Ishikawa (cell line): ENCODE results near the gene TMEM91.

Experiments
- EGR1 ChIP-seq: IDR thresholded peaks from 2 replicates; pipeline ENCODE4 v1.6.1; 2012
- EP300 ChIP-seq: IDR thresholded peaks from 2 replicates; pipeline ENCODE4 v1.6.1; 2012; ENCODE audit warnings: borderline replicate concordance
- RAD21 ChIP-seq: IDR thresholded peaks from 2 replicates; pipeline ENCODE4 v1.6.1; 2012; ENCODE audit warnings: low read depth
- TAF1 ChIP-seq: IDR thresholded peaks from 2 replicates; pipeline ENCODE4 v1.6.1; 2012; ENCODE audit warnings: low read depth, mild to moderate bottlenecking
- YY1 ChIP-seq: IDR thresholded peaks from 2 replicates; pipeline ENCODE4 v1.6.1; 2012; ENCODE audit warnings: low read depth
- ZBTB7A ChIP-seq: IDR thresholded peaks from 2 replicates; pipeline ENCODE4 v1.6.1; 2012; ENCODE audit warnings: low read depth
- TF ChIP-seq, protein P1 (sequence below): IDR thresholded peaks from 2 replicates; pipeline ENCODE4 v1.6.1; 2012; ENCODE audit warnings: low read depth, mild to moderate bottlenecking
- TF ChIP-seq, protein P2 (sequence below): IDR thresholded peaks from 2 replicates; pipeline ENCODE4 v1.6.1; 2012
- TF ChIP-seq, protein P3 (sequence below): IDR thresholded peaks from 2 replicates; pipeline ENCODE4 v1.6.1; 2012

DNA sequence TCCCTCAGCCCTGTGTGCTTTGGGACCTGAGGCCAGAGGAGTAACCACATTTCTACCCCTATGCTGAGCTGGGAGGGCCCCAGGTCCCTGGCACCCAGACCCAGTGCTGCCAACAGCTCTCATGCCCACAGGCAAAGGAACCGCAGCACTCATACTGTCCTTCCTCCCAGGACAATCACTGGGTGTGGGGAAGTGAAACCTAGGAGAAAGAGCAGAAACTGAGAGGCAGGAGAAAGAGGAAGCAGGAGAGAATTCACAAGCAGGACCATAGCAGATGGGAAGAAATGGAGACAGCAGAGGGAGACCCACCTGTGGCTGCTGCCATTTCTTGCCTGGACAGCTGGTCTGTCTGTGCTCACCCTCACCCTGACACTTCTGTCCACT is 47.5 kb upstream of the TMEM91 start:
- TF ChIP-seq, protein P1, sequence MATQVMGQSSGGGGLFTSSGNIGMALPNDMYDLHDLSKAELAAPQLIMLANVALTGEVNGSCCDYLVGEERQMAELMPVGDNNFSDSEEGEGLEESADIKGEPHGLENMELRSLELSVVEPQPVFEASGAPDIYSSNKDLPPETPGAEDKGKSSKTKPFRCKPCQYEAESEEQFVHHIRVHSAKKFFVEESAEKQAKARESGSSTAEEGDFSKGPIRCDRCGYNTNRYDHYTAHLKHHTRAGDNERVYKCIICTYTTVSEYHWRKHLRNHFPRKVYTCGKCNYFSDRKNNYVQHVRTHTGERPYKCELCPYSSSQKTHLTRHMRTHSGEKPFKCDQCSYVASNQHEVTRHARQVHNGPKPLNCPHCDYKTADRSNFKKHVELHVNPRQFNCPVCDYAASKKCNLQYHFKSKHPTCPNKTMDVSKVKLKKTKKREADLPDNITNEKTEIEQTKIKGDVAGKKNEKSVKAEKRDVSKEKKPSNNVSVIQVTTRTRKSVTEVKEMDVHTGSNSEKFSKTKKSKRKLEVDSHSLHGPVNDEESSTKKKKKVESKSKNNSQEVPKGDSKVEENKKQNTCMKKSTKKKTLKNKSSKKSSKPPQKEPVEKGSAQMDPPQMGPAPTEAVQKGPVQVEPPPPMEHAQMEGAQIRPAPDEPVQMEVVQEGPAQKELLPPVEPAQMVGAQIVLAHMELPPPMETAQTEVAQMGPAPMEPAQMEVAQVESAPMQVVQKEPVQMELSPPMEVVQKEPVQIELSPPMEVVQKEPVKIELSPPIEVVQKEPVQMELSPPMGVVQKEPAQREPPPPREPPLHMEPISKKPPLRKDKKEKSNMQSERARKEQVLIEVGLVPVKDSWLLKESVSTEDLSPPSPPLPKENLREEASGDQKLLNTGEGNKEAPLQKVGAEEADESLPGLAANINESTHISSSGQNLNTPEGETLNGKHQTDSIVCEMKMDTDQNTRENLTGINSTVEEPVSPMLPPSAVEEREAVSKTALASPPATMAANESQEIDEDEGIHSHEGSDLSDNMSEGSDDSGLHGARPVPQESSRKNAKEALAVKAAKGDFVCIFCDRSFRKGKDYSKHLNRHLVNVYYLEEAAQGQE: no peak
- TF ChIP-seq YY1 (no peak), RAD21 (no peak), TAF1 (no peak), EP300 (no peak), ZBTB7A (no peak), EGR1 (no peak)
- TF ChIP-seq, protein P2, sequence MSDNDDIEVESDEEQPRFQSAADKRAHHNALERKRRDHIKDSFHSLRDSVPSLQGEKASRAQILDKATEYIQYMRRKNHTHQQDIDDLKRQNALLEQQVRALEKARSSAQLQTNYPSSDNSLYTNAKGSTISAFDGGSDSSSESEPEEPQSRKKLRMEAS: no peak
- TF ChIP-seq, protein P3, sequence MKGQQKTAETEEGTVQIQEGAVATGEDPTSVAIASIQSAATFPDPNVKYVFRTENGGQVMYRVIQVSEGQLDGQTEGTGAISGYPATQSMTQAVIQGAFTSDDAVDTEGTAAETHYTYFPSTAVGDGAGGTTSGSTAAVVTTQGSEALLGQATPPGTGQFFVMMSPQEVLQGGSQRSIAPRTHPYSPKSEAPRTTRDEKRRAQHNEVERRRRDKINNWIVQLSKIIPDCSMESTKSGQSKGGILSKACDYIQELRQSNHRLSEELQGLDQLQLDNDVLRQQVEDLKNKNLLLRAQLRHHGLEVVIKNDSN: no peak
